HepG2 (cell line): ENCODE measurements around the gene USP15. TPM values are rescaled to one million over a fixed set of nuclear protein-coding genes. Genes with fewer than 3 reads are reported as not detected.

Source experiments
- ATAC-seq: fragments of 200-7000 bp; cut with Tn5 transposase; 3 replicates; pipeline ENCODE4 v1.9.1; 2020; ENCODE audit warnings: mild to moderate bottlenecking, moderate library complexity
- BruUV-seq: library from RNA; stranded (reverse); fragments of 400-500 nt; replicated peaks from 2 replicates; lab custom pipeline; 2021; lab: Mats Ljungman, UMichigan
- CTCF ChIA-PET: fragments of 300-600 bp; formaldehyde crosslinking; extraction: SDS; loops from one replicate; lab custom pipeline; 2021; ENCODE audit warnings: low total read pairs, inconsistent platforms, low intra/inter-chr PET ratio; lab: Yijun Ruan, JAX
- POLR2A ChIA-PET: fragments of 350-600 bp; sonication (Branson Sonifier 250); formaldehyde crosslinking; loops from one replicate; lab custom pipeline; 2020; ENCODE audit warnings: antibody characterized with exemption, inconsistent platforms; lab: Yijun Ruan, JAX
- DNase-seq: peaks from one replicate; pipeline ENCODE4 v3.0.0-alpha.2; 2015; ENCODE audit warnings: low spot score
- FAIRE-seq: peaks from 3 replicates; lab custom pipeline; 2011; peaks lifted over from hg19 to GRCh38; lab: Jason Lieb, UNC
- H2AFZ ChIP-seq: one replicate; pipeline ENCODE4 v1.6.1; 2011; ENCODE audit warnings: low read length, inconsistent platforms
- H3K27ac ChIP-seq: fragments of 300-600 bp; 3 replicates; pipeline ENCODE4 v1.8.0; 2011; ENCODE audit warnings: mixed run types, mild to moderate bottlenecking, mixed read lengths, low read length, inconsistent platforms; ENCODE audit not compliant: insufficient read depth; ENCODE audit errors: extremely low read length
- H3K27me3 ChIP-seq, 2 experiments: fragments of 200-600 bp in 1 of 2; 2 replicates in 1 of 2; 3 replicates in 1 of 2; pipeline versions ENCODE4 v1.6.0 to v1.8.0; 2011; ENCODE audit warnings: low read length in 2 of 2, mild to moderate bottlenecking in 2 of 2, moderate library complexity in 2 of 2, inconsistent platforms in 1 of 2; ENCODE audit not compliant: insufficient read depth in 2 of 2, control insufficient read depth in 1 of 2
- H3K36me3 ChIP-seq, 2 experiments: fragments of 200-600 bp in 1 of 2; replicated peaks in 1 of 2; 2 replicates in 1 of 2; 3 replicates in 1 of 2; pipeline versions ENCODE4 v1.5.1 to v1.8.0; 2011; ENCODE audit warnings: low read length in 2 of 2, inconsistent platforms in 1 of 2; ENCODE audit not compliant: insufficient read depth in 2 of 2, control insufficient read depth in 1 of 2
- H3K4me1 ChIP-seq: 2 replicates; pipeline ENCODE4 v1.5.1; 2012; ENCODE audit warnings: low read length, inconsistent platforms; ENCODE audit not compliant: insufficient read depth
- H3K4me2 ChIP-seq: 2 replicates; pipeline ENCODE4 v1.6.0; 2011; ENCODE audit warnings: low read depth, low read length, inconsistent platforms
- H3K4me3 ChIP-seq, 3 experiments: fragments of 200-600 bp in 1 of 3; sonication (generic), shearing (Covaris generic) in 1 of 3; replicated peaks in 1 of 3; 2 replicates each; pipeline ENCODE4 v1.5.1; 2011 to 2016; ENCODE audit warnings: low read length in 3 of 3, inconsistent platforms in 2 of 3, low read depth in 2 of 3, mild to moderate bottlenecking in 2 of 3, control low read depth in 1 of 3, mixed read lengths in 1 of 3; ENCODE audit not compliant: insufficient read depth in 1 of 3
- H3K79me2 ChIP-seq: one replicate; pipeline ENCODE4 v1.6.1; 2011; ENCODE audit warnings: low read length, inconsistent platforms; ENCODE audit not compliant: insufficient read depth
- H3K9ac ChIP-seq: 2 replicates; pipeline ENCODE4 v1.6.0; 2011; ENCODE audit warnings: mild to moderate bottlenecking, low read depth, low read length, inconsistent platforms; ENCODE audit not compliant: insufficient read depth
- H3K9me3 ChIP-seq: 2 replicates; pipeline ENCODE4 v1.5.1; 2012; ENCODE audit warnings: mild to moderate bottlenecking, low read length
- H4K20me1 ChIP-seq: 2 replicates; pipeline ENCODE4 v1.6.0; 2011; ENCODE audit warnings: inconsistent platforms, mild to moderate bottlenecking, low read length, moderate library complexity; ENCODE audit not compliant: insufficient read depth
- ISX ChIP-seq: sonication (generic); formaldehyde crosslinking; conservative IDR thresholded peaks from 2 replicates; pipeline ENCODE4 v1.5.0; 2020; ENCODE audit warnings: missing genetic modification reagents
- MZF1 ChIP-seq: sonication (generic); formaldehyde crosslinking; IDR thresholded peaks from 2 replicates; pipeline ENCODE4 v1.8.1; 2023; ENCODE audit warnings: mild to moderate bottlenecking, missing genetic modification reagents, borderline replicate concordance
- NFATC3 ChIP-seq: sonication (generic); formaldehyde crosslinking; IDR thresholded peaks from 2 replicates; pipeline ENCODE4 v1.5.1; 2020; ENCODE audit warnings: mild to moderate bottlenecking, missing genetic modification reagents
- NRL ChIP-seq: sonication (generic); formaldehyde crosslinking; IDR thresholded peaks from 2 replicates; pipeline ENCODE4 v1.5.0; 2020; ENCODE audit warnings: missing genetic modification reagents, mild to moderate bottlenecking, moderate library complexity, borderline replicate concordance
- SNAI1 ChIP-seq: sonication (generic); formaldehyde crosslinking; IDR thresholded peaks from 2 replicates; pipeline ENCODE4 v1.5.0; 2020; ENCODE audit warnings: mild to moderate bottlenecking, missing genetic modification reagents, borderline replicate concordance
- ZNF746 ChIP-seq: sonication (generic); formaldehyde crosslinking; IDR thresholded peaks from 2 replicates; pipeline ENCODE4 v1.8.0; 2022; ENCODE audit warnings: mild to moderate bottlenecking, missing genetic modification reagents
- WGBS: methylation state at CpG from one replicate; pipeline ENCODE4 v1.1.6; 2017; ENCODE audit warnings: low lambda C conversion rate; 5-methylcytosine and 5-hydroxymethylcytosine counted together
- in situ Hi-C: cut with HindIII; loops from 2 replicates; pipeline ENCODE4 v1.10.0; 2017; ENCODE audit warnings: low pct_unique_long_range_greater_than_20kb; ENCODE audit not compliant: extremely low pct_ligation_motif_present
- intact Hi-C: fragments of 100-400 bp; cut with micrococcal nuclease; formaldehyde crosslinking; loops from one replicate; pipeline ENCODE4 v1.10.0; 2022; ENCODE audit not compliant: unreplicated experiment
- polyA plus RNA-seq, 8 experiments: library from polyadenylated mRNA; depleted of rRNA in 3 of 8; stranded (reverse) in 7 of 8; unstranded in 1 of 8; fragments of >200 nt; fragmentation: Illumina TruSeq in 4 of 8; extraction: Trizol in 4 of 8; gene quantifications; 2 replicates each; pipeline versions ENCODE4 v1.2.1 to v1.2.3, GENCODE V29; 2011 to 2016; ENCODE audit warnings: low read depth in 4 of 8, missing spikeins in 1 of 8, mixed read lengths in 1 of 8; ENCODE audit not compliant: insufficient read depth in 1 of 8
- total RNA-seq, 5 experiments: library from RNA; depleted of rRNA; stranded (reverse); fragments of >200 nt; fragmentation: Illumina TruSeq; extraction: Trizol; gene quantifications; 2 replicates each; pipeline ENCODE4 v1.2.3, GENCODE V29; 2016; ENCODE audit warnings: low read depth in 1 of 5
- TF ChIP-seq, protein P1 (sequence below): sonication (generic); formaldehyde crosslinking; IDR thresholded peaks from 2 replicates; pipeline ENCODE4 v1.4.0; 2020; ENCODE audit warnings: missing genetic modification reagents, mild to moderate bottlenecking, borderline replicate concordance
- TF ChIP-seq, protein P2 (sequence below): sonication (generic); formaldehyde crosslinking; IDR thresholded peaks from 2 replicates; pipeline ENCODE4 v1.4.0; 2020; ENCODE audit warnings: missing genetic modification reagents
- TF ChIP-seq, protein P3 (sequence below): sonication (generic); formaldehyde crosslinking; IDR thresholded peaks from 2 replicates; pipeline ENCODE4 v1.4.0; 2020; ENCODE audit warnings: mild to moderate bottlenecking, missing genetic modification reagents

Gene USP15
- total and polyA plus RNA-seq, 2 of the 13 experiments (the other 11 are each of a cell fraction or from before 2014, with no cell fraction given) = 17.3 to 51.7 TPM

DNA sequence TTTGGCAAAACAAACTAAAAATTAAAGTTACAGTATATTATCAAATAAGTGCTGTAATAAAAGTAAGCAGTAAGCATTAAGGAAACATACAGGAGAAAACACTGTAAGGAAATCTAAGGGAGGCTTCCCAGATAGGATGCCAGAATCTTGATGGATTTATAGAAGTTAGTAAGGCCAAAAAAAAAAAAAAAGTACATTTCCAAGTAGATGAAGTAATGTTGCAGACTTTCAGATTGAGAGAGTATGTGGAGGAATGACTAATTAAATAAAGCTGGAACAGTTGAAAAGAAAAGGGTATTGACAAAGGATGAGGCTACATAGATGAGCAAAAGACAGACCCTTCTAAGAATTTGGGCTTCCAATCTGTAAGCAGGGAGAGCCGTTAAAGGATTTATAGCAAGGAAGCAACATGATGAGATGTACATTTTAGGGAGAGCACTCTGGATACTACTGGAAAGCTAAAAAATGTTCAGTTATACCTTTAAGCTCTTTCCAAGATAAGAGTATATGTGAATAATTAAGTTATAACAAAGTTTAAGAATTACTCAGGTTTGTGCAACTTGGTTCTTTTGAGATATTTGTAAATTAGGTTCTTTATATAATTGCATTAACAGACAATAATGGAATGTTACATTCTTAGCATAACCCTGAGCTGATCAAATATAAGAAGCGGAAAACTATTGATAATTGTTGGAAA, 119.0 kb downstream of the USP15 start:
- Histone ChIP-seq H3K79me2 (no peaks in the 10 kb centered on the region), H3K36me3 (peaks cover 0 to 8% of the 10 kb centered on the region in 2 experiments; a peak in 3 of 5 replicates), H4K20me1 (no peaks in the 10 kb centered on the region), H3K9ac (no peak overlapping the region), H2AFZ (no peak overlapping the region), H3K27ac (no peak overlapping the region), H3K9me3 (no peaks in the 10 kb centered on the region), H3K4me1 (no peaks in the 10 kb centered on the region), H3K4me3 (no peak overlapping the region), H3K27me3 (no peaks in the 10 kb centered on the region), H3K4me2 (no peak overlapping the region)
- BruUV-seq = no TSS peak
- DNase-seq = no peak
- CTCF ChIA-PET = no interaction called here
- TF ChIP-seq, protein P1, sequence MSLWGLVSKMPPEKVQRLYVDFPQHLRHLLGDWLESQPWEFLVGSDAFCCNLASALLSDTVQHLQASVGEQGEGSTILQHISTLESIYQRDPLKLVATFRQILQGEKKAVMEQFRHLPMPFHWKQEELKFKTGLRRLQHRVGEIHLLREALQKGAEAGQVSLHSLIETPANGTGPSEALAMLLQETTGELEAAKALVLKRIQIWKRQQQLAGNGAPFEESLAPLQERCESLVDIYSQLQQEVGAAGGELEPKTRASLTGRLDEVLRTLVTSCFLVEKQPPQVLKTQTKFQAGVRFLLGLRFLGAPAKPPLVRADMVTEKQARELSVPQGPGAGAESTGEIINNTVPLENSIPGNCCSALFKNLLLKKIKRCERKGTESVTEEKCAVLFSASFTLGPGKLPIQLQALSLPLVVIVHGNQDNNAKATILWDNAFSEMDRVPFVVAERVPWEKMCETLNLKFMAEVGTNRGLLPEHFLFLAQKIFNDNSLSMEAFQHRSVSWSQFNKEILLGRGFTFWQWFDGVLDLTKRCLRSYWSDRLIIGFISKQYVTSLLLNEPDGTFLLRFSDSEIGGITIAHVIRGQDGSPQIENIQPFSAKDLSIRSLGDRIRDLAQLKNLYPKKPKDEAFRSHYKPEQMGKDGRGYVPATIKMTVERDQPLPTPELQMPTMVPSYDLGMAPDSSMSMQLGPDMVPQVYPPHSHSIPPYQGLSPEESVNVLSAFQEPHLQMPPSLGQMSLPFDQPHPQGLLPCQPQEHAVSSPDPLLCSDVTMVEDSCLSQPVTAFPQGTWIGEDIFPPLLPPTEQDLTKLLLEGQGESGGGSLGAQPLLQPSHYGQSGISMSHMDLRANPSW (CRISPR knock-in tag) = no peak
- TF ChIP-seq ISX (CRISPR knock-in tag) (no peak), NFATC3 (no peak), MZF1 (CRISPR knock-in tag) (no peak), NRL (CRISPR knock-in tag) (no peak), ZNF746 (CRISPR knock-in tag) (no peak), SNAI1 (CRISPR knock-in tag) (no peak)
- TF ChIP-seq, protein P2, sequence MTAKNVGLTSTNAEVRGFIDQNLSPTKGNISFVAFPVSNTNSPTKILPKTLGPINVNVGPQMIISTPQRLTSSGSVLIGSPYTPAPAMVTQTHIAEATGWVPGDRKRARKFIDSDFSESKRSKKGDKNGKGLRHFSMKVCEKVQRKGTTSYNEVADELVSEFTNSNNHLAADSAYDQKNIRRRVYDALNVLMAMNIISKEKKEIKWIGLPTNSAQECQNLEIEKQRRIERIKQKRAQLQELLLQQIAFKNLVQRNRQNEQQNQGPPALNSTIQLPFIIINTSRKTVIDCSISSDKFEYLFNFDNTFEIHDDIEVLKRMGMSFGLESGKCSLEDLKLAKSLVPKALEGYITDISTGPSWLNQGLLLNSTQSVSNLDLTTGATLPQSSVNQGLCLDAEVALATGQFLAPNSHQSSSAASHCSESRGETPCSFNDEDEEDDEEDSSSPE = no peak
- TF ChIP-seq, protein P3, sequence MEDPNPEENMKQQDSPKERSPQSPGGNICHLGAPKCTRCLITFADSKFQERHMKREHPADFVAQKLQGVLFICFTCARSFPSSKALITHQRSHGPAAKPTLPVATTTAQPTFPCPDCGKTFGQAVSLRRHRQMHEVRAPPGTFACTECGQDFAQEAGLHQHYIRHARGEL = no peak
- no peak for FAIRE-seq
- intact Hi-C loops = no loop called here
- no peak for ATAC-seq
- POLR2A ChIA-PET = no interaction called here
- in situ Hi-C loops = no loop called here
- 98% methylated on average over 2 of the region's 2 CpGs for WGBS
